HG03139 (cell line): Measurements from ENCODE around the gene TNFSF8.

Experiments used
- ATAC-seq: cut with Tn5 transposase; IDR thresholded peaks from one replicate; pipeline ENCODE4 v1.9.1; 2021; ENCODE audit not compliant: unreplicated experiment

Gene TNFSF8

GRCh38 chr9:114906922-114907571 is 23.3 kb downstream of the TNFSF8 start:
- ATAC-seq = no peak

- no peak for ATAC-seq
These were observed 25.0 kb downstream of the TNFSF8 start for GRCh38 chr9:114905170-114905940.

DNA sequence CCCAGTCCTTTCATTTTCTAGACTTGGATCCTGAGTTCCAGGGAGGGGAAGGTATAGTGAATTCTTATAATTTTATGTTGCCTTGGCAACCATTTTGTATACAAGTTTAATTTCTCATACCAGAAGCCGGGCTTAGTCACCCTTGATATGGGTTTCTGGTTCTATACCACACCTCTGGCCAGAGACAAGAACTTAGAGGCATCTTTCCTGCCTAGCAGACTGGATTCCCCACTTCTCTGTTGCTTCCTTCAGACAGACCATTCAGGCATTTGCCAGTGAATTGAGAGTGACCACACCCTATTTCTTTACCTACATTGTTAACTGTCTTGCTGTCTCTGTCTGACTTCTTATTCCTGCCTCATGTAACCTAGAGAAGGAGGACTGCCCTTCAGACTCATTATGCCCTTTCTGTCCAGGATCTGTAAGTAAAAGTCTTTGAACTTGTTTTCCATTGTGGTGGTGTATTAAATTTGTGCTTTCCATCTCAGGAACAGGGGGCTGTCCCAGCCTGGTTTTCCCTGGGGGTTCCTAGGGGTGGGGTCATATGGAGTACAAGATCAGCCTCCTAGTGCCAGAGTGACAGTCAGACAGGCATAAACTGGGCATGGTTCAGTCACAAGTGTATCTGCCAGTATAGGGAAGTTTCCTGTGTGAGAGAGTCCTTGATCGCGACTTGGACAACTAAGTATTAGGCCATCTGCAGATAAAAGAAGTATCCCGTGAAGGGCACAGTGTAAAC is 27.4 kb downstream of the TNFSF8 start:
- no peak for ATAC-seq

GRCh38 chr9:114900942-114901802 is 29.2 kb downstream of the TNFSF8 start:
- ATAC-seq = no peak

GRCh38 chr9:114899995-114900394 is 30.4 kb downstream of the TNFSF8 start:
- no peak for ATAC-seq

DNA sequence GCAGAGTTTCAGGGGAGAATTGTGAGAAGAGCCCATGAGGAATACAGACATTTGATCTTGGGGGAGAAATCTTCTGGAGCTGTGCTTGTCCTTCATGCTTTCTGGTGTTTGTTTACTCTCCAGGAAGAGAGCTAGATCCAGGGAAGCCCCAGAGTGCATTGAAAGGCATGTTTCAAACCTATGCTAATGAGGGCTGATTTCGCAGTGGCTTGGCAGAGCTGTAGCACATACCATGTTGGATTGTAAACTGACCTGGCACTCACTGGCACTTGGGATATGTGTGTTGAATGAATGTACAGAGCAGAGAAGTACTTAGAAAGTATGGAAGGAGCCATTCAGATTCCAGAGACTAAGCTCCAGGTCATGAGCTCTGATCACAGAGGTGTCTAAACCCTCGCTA is 30.9 kb downstream of the TNFSF8 start:
- ATAC-seq = no peak

- peak; percentile 84 for ATAC-seq
These were observed 31.6 kb downstream of the TNFSF8 start for GRCh38 chr9:114898741-114899140.

- ATAC-seq = no peak
These were observed 33.2 kb downstream of the TNFSF8 start for GRCh38 chr9:114897196-114897595.

GRCh38 chr9:114896344-114896743 is 34.0 kb downstream of the TNFSF8 start:
- no peak for ATAC-seq

DNA sequence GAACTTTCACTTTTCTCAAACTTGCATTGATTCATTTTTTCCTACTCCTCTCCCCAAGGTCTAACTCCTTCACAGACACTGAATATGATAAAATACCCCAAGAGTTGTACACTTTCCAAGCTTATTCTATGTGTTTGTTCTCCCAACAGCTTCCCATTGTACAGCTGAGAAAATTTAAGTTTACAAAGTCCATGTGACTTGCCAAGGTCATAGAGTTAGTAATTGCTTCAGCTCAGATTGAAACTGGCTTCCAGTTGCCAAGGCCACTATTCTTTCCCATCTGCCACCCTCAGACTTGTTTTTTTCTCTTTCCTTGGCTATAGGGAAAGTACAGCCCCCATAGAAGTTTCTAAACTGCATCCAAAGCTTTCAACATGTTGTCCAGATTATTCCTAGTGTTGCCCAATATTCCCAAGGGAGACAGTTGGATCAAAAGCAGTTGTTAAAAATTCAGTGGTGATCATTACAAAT is 34.8 kb downstream of the TNFSF8 start:
- ATAC-seq = no peak

GRCh38 chr9:114894609-114895433 is 35.6 kb downstream of the TNFSF8 start:
- ATAC-seq = no peak

GRCh38 chr9:114894206-114894605 is 36.2 kb downstream of the TNFSF8 start:
- ATAC-seq = no peak

DNA sequence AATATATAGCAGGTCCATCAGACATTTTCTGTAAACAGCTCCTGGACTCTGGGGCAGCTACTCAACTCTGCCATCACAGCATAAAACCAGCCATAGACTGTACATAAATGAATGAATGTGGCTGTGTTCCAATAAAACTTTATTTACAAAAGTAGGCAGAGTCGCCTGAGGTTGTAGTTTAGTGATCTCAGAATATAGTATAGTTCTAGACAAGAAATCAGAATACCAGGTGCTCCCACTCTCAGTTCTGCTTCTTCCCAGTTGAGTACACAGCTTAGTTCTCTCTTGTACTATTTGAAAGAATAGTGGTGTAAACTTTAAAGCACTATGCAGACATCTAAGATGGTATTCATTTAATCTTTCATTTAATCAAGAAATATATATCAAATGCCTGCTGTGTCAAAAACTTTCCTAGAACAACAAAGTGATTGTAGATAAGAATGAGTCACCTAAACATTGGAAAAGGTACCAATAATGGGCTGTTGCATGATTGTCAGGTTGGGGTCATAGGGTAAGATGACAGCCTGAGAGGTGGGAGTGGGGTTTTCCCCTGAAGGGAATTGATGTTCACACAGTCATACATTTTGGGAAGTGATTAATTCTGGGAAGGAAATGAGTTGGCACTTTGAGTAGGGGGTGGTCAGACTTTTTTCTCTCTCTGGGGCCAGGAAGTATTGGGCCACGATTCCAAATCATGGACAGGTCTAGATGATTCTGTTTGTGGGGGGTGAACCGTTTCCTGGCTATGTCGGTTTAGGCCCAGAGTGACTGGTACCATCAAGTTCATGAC is 37.0 kb downstream of the TNFSF8 start:
- ATAC-seq = no peak

DNA sequence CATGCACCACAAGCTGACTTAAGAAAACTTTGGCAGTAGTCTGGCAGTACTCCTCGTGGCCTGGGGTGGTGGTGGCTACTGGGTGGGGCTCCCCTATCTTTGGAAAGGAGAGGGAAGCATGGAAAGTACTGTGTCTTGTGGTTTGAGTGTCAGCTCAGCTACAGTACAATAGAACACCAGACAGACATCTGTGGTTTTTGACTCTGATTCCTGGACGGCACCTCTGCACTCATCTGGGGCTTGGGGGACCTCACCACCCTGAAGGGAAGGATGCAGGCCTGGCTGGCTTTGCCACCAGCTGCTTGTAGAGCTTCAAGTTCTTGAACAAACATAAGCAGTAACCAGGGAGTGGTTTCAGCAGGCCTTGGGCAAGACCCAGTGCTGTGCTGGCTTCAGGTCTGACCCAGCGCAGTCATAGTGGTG is 40.6 kb downstream of the TNFSF8 start:
- ATAC-seq = no peak

- no peak for ATAC-seq
These were observed 41.8 kb downstream of the TNFSF8 start for GRCh38 chr9:114888607-114889006.

DNA sequence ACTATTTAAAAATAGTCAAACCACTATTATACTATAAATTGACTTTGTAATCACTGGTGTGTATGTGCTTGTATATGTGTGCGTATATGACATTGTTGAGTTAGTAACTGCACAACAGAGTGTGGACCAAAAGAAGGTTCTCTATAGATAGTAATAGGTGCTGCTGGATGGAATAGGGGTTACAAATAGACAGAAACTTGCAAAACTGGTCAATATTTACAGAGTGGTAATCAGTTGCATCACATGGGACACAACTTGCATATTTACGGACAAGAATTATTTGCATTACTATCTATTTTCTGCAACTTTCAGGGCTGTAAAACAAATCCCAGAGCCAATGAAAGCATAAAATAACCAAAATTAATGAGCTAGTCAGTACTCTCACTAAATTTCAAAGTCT is 42.4 kb downstream of the TNFSF8 start:
- ATAC-seq = no peak

DNA sequence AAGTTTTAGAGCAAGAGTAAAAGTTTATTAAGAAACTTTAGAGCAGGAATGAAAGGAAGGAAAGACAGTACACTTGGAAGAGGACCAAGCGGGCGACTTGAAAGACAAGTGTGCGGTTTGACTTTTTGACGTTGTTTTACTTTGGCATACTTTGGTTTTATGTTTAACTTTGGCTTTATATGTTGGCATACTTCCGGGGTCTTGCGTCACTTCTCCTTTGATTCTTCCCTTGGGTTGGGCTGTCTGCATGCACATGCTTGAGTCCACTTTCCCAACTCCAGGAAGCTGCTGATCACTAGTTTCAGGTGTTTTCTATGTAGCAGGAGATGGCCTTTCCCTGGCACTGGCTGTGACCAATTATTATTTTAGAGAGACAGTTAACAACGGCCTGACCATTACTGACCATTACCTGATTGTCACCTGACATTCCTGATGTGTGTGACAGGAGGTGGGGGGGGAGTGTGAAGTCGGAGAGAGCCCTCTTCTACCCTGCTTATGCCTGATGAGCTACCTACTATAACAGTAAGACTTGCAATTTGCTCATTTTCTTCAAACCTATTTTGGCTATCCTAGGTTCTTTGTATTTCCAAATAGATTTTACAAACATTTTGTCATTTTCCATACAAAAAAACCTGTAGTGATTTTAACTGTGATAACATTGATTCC is 45.5 kb downstream of the TNFSF8 start:
- ATAC-seq = no peak

DNA sequence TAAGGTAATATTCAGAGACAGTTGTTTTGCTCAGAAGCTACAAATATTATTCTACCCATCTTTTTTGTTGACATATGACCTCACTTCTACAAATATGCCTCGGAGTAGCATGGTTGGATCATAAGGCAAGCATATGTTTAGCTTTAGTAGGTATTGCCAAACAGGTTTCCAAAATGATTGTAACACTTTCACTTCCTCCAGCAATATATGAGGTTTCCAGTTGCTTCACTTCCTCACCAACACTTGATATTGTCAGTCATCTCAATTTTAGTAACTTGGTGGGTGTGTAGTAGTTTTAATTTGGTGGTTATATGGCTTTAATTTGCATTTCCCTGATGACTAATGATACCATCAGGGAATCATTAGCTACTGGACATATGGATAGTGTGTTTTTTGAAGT is 46.7 kb downstream of the TNFSF8 start:
- ATAC-seq = no peak

DNA sequence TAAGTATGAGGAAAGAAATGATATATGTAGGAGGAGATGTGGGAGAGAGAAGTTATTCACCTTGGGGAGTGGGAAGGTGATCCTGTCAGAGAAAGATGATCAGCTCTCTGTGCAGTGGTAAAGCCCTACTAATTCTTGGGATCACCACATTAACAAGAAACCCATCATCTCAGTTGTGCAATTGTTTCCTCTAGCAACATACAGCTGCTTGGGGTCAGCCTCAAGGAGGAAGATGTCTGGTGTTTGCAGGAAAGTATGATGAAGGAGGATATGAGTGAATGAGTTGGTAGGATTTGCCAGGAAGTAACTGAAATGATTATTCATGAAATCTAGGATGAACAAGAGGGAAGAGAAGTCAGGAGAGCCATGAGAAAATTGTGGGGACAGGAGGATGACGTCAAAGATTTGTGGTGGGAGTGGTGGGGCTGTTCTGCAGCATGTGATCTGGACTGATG is 50.1 kb downstream of the TNFSF8 start:
- ATAC-seq = no peak
